ENCODE measurements around the gene MYH7.

DNA sequence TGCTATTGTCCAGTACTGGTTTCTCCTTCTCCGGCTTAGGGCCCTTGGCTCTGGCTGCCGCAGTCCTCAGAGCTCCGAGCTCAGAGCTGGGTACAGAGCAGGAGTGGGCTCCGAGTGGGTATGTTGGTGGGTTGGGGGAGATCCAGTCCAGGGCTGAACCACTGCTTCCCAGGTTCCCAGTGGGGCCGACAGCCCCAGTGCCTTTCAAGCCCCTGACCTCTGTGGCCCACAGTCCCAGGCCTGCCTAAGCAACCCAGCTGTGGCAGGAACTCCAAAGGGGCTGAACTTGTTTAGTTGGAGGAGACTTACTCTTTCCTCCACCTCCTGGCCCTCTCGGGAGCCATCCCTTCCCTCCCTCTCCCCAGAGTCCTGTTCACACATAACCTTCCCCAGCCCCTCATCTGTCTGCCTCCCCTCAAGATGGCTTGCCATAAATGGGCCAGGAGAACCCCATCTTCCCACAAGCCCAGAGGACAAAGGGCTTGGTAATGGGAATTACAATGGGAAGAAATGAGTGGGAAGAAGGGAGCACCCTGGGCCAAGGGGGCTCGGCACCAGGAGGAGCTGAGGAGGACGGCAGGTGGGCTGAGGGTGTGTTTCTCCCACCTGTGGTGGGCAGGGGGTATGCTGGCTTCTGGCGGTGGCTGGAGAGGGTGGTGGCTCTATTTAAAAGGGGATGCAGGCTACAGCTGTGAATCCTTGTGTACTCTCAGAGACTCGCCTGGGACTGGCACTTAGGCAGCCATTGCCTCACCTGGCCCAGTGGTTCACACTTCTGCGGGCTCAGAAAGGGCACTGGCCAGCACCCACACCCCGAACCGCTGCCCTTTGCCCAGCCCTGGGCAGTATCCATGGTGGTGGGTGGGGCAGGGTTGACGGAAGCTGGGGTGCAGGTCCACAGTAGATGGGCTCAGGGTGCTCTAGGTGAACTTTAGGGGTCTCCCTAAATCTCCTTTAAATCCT is 23.6 kb downstream of the MYH7 start:
- TF ChIP-seq, protein P1, sequence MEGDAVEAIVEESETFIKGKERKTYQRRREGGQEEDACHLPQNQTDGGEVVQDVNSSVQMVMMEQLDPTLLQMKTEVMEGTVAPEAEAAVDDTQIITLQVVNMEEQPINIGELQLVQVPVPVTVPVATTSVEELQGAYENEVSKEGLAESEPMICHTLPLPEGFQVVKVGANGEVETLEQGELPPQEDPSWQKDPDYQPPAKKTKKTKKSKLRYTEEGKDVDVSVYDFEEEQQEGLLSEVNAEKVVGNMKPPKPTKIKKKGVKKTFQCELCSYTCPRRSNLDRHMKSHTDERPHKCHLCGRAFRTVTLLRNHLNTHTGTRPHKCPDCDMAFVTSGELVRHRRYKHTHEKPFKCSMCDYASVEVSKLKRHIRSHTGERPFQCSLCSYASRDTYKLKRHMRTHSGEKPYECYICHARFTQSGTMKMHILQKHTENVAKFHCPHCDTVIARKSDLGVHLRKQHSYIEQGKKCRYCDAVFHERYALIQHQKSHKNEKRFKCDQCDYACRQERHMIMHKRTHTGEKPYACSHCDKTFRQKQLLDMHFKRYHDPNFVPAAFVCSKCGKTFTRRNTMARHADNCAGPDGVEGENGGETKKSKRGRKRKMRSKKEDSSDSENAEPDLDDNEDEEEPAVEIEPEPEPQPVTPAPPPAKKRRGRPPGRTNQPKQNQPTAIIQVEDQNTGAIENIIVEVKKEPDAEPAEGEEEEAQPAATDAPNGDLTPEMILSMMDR (IDR thresholded peaks at IDR 0.05; ENCODE audit: insufficient read depth, low read length) = no peak
- no peak for TF ChIP-seq POLR2AphosphoS5 (IDR thresholded peaks at IDR 0.05; ENCODE audit: low read depth)
- TF ChIP-seq, protein P2, sequence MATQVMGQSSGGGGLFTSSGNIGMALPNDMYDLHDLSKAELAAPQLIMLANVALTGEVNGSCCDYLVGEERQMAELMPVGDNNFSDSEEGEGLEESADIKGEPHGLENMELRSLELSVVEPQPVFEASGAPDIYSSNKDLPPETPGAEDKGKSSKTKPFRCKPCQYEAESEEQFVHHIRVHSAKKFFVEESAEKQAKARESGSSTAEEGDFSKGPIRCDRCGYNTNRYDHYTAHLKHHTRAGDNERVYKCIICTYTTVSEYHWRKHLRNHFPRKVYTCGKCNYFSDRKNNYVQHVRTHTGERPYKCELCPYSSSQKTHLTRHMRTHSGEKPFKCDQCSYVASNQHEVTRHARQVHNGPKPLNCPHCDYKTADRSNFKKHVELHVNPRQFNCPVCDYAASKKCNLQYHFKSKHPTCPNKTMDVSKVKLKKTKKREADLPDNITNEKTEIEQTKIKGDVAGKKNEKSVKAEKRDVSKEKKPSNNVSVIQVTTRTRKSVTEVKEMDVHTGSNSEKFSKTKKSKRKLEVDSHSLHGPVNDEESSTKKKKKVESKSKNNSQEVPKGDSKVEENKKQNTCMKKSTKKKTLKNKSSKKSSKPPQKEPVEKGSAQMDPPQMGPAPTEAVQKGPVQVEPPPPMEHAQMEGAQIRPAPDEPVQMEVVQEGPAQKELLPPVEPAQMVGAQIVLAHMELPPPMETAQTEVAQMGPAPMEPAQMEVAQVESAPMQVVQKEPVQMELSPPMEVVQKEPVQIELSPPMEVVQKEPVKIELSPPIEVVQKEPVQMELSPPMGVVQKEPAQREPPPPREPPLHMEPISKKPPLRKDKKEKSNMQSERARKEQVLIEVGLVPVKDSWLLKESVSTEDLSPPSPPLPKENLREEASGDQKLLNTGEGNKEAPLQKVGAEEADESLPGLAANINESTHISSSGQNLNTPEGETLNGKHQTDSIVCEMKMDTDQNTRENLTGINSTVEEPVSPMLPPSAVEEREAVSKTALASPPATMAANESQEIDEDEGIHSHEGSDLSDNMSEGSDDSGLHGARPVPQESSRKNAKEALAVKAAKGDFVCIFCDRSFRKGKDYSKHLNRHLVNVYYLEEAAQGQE (IDR thresholded peaks at IDR 0.05; ENCODE audit: insufficient replicate concordance, low read depth) = no peak
- TF ChIP-seq GABPA (IDR thresholded peaks at IDR 0.05; ENCODE audit: low read depth) = no peak

Data from HL-60 (cell line).